HG03378 (cell line): ENCODE results near the gene ZDHHC14.

Experiments used
- ATAC-seq: cut with Tn5 transposase; IDR thresholded peaks from one replicate; pipeline ENCODE4 v1.9.1; 2021; ENCODE audit warnings: mild to moderate bottlenecking, moderate library complexity; ENCODE audit not compliant: unreplicated experiment

ZDHHC14 gene

DNA sequence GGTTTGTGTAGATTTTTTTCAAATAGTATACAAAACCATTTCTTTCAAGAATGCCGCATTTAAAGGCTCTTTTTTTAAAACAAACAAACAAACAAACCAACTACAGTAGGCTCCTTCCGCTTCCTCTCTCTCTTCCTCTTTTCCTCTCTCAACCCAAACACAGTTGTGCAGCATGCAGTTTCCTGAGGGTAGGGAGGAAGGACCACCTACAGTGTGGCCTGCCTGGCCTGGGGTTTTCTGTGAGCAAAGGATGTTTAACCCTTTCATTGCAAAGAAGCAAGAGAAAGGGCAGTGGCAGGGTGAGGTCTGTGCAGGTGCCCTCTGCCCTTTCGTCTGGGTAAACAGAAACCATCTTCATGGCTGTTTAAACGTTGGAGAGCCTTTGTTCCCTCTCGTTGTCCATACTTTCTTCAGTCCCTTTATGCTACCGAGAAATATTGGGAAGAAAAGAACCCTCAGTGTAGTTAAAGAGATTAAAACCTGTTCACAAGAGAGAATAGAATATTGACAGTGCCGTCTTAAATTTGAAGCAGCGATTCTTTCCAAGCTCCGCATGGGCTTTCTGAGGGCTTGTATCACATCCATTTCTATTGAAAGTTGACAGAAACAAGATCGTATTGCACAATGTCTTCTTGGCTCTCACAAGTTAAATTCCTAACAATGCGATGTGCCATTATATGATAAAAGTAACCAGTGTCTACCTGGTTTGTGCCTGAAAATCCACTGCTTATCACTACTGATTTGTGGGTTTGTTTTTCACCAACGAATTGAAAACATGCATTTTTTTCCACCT, 226.5 kb downstream of the ZDHHC14 start:
- no peak for ATAC-seq

DNA sequence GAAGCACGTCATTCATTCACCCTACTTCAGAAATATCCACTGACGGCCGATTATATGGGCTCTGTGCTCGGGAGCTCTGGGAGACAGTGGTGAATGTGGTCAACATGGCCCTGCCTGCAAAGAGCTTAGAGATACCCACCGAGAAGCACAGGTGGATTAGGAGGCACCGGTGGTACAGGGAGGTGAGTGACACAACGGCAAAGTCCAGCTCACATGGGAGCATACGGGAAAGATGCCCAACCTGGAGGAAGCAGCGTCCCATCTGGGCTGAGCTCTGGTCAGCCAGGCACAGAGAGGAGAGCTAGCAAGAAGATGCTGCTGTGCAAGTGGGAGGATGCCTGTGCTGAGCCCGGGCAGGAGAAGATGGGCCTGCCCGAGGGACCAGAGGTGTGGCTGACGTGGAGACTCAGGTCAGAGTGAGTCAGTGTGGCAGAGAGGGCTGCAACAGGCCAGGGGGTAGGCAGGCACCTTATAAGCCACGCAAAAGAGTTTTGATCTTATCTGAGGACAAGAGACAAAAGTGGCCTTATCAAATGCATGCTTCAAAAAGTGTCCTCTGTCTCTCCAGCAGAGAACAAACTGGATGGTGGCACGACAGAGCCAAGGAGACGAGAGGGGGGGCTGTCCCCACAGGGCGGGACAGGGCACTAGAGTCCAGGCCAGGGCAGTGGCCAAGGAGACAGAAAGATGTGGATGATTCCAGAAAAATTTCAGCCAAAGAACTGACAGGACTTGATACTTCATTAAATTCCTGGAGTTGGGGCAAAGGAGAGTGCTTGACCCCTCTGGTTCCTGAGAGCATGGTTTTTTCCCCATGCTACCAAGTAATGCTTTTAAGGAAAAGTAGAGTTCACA, 227.5 kb downstream of the ZDHHC14 start:
- no peak for ATAC-seq

DNA sequence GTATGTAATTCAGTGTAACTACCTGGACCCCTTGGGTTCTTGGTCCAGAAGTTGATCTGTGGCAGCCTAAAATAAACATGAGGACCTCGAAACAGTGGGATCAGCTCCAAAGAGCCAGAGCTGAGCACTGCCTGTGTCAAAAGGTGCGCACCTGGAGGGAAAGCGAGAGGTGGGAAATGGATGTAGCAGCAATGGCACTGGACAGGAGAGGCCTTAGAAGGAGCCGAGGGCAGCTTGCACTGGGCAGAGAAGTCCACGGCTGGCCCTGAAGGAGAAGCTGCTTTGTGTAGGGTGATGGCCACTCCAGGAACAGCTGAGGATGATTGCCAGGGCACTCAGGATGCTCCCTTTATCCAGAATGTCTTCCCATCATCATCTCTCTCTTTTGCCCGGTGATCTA, 228.1 kb downstream of the ZDHHC14 start:
- no peak for ATAC-seq

DNA sequence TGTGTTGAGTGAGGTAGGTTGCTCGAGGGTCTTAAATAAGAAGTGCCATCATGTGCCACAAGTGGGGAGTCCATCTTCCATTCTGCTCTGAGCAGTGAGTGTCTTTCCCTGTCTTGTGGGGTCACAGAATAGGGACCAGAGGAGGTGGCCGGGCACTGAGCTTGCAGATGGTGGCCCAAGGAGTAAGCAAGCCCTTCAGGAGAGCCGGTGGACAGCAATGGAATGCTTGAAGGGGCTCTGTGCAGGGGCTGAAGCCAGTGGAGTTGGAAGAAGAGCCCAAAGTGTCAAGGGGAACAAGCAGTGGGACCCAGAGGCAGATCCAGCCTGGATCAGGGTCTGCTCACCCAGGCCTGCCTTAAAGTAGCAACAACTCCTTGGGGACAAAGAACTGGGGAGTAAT, 228.6 kb downstream of the ZDHHC14 start:
- ATAC-seq, result no peak

DNA sequence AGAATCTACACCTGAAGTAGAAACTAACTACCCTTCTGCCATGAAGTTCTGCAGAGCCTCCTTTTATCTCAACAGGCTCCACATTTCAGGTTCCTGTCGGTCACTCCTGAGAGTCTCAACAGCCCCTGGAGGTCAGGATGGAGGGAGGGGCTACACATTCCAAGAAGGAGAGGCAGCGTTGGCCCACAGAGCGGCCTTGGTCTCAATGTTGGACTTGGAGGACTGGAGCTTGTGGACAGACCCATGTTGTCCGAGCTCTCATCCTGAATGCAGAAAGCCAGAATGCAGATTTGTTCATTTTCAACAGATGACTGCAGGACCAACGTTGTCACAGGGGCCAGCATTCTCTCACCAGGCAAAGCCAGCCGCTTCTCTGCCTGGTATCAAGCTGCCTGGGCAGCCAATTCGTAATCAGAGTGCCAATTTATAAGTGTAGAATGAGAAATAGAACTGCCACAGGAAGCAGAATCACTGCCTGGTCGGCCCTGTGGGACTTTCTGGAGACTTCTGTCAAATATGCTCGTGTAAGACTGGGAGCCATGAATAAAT, 229.5 kb downstream of the ZDHHC14 start:
- ATAC-seq, result no peak

DNA sequence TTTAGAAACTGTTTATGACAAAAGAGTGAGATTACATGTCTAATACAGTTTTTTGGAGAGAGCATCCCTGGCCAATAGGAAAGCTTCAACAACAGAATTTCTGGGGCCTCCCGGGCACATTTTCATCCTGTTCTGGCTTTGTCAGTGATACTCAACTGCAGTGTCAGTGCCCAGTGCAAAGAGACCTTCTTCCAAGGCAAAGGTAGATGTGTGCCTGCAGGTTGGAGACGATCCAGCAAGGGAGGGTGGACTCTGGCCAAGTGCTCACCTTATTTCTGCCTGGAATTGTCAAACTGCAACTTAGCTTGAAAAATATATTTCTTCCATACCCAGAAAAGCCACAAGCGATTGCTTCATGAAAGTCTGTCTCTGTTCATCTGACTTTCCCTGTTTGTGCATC, 230.4 kb downstream of the ZDHHC14 start:
- ATAC-seq, result no peak

DNA sequence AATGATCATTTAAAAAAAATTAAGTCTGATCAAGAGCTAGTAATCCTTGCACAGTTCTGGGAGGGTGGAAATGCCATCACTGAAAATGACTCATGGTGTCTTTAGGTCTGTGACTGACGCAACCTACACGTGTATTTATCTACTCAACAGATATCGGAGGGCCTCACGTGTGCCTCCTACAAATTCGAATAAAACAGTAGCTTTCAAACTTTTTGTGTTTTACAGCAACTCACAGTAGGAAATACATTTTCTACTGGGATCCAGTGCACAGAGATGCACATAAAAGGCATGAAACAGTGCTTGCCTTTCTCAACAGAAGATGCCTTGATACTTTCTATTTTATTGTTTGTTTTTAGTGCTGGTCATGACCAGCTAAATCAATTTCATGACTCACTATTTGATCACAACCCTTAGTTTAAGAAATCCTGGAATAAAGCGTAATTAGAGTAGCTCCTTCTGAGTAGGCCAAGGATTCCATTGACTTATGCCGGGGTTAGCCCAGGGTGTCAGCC, 232.1 kb downstream of the ZDHHC14 start:
- no peak for ATAC-seq

DNA sequence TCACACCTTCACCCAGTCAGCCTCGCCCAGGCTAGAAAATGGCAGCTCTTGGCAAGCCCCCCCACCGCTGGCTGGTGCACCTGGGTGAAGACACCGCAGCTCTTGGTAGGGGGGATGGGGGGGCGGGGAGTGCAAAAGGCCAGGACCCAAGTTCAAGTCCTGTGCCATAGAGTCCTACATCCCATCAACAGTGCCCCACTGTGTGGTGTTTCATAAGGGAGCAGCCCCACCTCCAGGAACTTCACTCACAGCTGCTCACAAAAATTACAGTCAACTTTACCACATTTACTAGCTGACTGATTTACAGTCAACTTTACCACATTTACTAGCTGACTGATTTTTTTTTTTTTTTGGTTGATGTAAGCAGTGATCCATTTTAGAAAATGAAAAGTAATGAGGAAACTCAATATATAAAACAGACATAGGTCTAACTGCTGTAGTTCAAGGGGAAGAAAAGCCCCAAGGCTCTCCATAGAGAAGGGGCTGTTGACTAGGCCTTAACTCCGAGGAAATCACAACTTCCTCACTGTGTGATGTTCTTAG, 233.1 kb downstream of the ZDHHC14 start:
- ATAC-seq, result no peak

DNA sequence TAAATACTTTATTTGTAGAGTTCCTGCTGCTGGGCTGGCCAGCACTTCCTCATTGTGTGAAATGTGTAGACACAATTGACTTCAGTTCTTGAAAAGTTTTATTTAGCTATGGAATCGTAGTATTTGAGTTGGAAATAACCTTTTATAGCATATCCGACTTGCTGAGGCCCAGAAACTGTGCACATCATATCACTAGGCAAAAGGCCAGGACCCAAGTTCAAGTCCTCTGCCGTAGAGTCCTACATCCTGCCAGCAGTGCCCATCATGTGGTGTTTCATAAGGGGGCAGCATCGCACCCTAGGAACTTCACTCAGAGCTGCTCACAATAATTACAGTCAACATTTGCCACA, 234.4 kb downstream of the ZDHHC14 start:
- no peak for ATAC-seq

DNA sequence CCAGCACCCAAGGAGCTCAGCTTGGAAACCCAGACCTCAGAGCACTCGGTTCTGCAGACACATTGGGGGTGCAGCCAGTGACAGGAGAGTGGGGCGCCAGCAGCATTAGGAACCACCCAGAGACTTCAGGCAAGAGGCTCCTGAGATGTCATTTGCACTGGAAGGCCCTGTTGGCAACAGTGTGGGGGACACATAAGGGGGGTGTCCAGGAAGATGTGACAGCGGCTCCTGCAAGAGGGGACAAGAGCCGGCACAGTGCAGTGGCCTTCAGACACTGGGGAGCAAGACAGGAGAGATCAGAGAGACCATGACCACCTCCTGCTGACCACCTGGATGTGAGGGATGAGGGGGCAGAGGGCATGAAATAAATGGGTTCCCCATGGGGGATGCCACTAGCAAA, 235.0 kb downstream of the ZDHHC14 start:
- no peak for ATAC-seq

DNA sequence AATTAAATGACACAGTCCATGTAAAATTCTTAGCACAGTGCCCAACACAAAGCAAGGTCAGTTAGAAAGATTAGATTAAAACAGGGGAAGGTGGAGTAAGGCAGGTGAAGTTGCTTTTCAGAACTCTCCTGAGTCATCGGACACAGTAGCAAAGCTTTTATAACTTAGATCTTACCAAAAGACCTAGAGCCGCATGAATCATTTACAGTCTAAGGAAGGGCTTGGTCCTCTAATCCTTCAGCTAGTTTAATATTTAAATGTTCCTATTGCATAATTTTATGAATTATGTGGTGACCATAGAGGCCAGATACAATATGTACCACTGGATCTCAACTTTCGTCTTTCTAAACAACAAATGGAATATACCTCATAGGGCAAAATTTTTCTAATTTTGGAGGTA, 240.0 kb downstream of the ZDHHC14 start:
- no peak for ATAC-seq

DNA sequence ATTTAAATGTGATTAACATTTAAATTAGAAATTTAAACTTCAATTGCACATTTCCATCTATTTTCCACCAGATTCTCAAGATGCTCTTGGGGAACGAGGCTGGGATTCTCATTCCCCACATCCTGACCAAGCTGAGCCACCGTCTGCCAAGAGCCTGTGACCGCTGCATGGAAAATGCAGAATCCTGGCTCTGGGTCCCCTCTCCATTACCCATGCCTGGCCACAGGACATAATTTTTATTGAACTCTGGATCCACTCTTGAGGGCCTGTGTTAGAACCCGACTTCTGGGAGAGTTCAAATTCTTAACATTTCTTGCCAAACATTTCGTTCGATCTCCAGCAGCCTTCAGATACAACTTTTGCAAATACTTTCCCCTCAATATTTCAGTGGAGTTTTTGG, 240.4 kb downstream of the ZDHHC14 start:
- no peak for ATAC-seq

DNA sequence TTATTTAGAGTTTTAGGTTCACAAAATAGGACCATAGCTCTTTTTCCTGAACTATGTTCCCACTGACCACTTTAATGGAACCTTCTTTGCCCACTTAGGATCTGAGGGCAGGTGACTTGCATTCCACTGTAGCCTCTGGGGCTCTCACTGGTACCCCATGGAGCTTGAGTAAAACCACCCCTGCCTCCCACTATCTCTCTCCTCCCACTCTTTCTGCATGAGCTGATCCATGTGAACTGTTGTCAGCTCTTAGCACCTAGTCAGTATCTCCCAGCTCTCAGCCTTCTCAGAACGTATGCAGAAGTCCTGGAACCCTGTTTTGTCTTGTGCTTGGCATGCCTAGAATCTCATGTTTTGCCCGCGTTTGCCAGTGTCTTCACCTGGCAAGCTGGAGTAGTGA, 241.4 kb downstream of the ZDHHC14 start:
- no peak for ATAC-seq

DNA sequence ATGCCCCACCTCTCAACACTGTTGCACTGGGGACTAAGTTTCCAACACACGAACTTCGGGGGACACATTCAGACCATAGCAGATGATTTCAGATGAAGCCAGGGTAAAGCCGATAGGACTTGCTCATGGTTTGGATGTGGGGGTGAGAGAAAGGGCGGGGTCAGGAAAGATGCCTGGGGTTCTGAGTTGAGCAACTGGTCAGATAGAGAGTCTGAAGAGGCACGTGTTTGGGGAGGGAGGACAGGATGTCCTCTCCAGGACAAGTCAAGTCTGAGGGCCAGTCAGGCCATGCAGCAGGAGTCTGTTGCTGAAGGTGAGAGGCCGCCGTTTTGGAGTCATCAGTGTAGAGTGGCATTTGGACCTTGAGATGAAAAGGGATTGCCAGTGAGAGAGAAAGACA, 244.1 kb downstream of the ZDHHC14 start:
- ATAC-seq, result no peak

DNA sequence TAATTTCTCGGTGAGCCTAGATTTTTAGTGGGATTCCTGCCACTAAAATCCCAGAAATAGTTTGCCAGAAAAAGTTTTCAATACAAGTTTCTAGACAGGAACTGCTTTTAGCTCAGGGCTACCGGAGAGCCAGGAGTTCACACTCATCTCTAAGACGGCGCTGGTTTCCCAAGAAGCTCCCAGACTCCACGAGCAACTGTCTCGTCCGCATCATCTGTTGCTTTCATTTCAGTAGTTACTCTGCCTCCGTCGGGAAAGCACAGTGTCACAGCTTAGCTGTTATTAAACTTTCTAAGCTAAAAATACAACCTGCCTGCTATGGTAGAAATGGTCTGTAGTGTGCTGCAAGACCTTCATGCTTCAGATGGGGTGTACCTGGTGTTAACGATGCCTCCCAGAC, 244.8 kb downstream of the ZDHHC14 start:
- ATAC-seq, result no peak

DNA sequence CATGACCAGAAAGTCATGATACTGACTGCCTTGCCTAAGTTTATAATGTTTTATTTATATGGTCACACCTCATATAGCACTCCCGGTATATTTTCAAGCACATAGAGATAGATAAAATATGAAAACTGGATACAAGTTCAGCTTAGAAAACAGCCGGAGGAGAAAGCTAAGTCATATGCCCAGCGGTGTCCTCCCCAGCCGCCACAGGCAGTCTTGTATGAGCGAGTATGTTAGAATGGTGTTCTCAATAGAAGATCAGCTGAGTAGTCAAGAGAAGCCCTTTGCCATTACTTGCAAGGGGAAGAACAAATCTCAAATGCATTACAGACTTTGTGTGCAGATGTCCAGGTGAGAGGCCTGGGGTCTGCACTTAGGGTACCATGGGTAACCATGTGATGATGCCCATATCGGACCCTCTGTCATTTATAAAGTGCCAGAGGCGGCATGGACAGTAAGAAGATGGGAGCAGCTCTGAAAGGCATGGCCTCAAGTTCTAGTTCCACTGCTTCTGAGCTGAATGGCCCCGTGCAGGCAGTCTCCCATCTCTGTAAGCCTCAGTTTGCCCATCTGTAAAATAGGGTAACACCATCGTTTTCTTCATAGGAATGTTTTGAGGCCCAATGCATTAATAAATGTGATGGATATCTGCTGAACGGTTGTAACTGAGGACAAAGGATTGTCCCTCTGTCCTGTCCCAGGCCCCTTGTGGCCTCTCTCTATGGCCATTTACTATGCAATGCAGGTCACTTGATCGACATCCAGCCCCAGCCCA, 246.4 kb downstream of the ZDHHC14 start:
- no peak for ATAC-seq

DNA sequence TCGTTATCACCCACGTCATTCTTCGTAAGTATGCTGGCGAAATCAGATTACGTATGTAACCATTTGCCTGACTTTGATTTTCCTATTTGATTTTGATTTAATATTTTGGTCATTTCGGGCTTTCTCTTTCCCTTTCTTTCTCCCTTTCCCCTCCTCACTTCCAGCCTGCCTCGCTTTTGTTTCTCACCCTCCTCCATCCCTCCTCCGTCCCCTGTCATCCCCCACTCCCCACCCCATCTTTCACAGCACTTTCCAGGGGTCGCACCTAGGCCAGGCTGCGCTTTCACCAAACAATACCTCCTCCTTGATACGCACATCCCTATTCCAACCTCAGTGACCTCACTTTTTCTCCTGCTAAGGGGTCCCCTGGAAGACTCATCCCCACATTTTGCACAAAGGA, 247.5 kb downstream of the ZDHHC14 start:
- no peak for ATAC-seq

DNA sequence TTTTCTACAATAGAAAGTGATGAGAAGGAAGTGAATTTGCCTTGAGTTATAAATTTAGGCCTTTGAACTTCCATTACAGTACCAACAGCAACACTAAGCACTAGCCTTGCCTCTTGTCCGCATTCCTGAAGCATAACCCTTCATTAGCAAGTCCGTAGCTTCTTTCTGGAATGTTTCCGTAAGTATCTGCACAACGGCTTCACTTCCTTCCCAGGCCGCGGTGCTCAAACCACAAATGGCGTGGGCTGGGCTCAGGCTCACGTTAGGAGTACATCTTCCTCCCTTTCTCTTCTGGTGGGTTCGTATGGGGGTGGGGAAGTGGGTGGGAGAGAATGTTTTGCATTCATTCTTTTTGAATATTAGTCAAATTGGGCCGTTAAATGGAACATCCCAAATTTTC, 248.2 kb downstream of the ZDHHC14 start:
- ATAC-seq, result no peak

DNA sequence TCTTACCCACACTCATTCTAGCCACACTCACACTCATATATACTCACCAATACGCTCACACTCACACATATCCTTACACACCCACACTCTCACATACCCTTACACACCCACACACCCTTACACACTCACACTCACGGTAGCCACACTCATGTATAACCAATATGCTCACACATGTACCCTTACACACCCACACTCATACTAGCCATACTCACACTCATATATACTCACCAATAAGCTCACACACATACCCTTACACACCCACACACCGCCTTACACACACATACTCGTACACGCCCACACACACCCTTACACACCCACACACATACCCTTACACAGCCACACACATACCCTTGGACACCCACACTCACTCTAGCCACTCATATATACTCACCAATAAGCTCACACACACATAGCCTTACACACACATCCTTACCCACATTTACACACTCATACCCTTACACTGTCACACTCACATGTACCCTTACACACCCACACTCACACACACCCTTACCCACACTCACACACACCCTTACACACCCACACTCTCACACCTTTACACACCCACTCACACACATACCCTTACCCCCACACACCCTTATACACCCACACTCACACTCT, 249.6 kb downstream of the ZDHHC14 start:
- no peak for ATAC-seq

DNA sequence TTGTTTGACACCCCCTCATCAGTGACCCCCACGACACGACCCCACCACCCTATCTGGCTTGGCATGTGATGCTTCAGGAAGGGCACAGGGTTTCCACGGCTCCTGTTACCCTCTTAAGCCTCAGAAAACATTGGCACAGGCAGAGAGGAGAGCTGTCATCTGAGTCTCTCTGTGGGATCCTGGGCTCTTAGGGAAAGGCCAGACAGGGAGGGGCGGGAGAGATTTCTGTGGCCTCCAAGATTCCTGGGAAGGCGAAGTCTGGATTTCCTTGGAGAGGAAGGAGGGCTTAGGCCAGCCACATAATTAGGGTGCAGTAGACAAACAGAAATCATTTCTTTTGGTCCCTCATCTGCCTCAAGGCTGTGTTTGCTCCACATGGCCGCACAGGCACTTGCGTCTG, 250.4 kb downstream of the ZDHHC14 start:
- no peak for ATAC-seq
